G401 (cell line): Measurements from ENCODE around the gene RSPO3. TPM values are rescaled to one million over a fixed set of nuclear protein-coding genes. Genes with fewer than 3 reads are reported as not detected.
A peak's percentile ranks its signal among the peaks of the same experiment; 100 is the strongest.

Experiments used
- DNase-seq: peaks from one replicate; pipeline ENCODE4 v3.0.0-alpha.2; 2015; ENCODE audit warnings: low spot score
- in situ Hi-C: cut with HindIII; loops from 2 replicates; pipeline ENCODE4 v1.10.0; 2016; ENCODE audit warnings: low sequenced_read_pairs, mixed read lengths
- total RNA-seq: library from RNA; depleted of rRNA; stranded (reverse); fragments of >200 nt; shearing (Covaris generic); gene quantifications from 2 replicates; pipeline ENCODE4 v1.2.3, GENCODE V29; 2014

Gene RSPO3
- total RNA-seq, 1 experiment from 2014 or later = not detected

GRCh38 chr6:127107916-127108315 lies 10.6 kb upstream of the RSPO3 start:
- no peak for DNase-seq
- in situ Hi-C loops = no loop called here

DNA sequence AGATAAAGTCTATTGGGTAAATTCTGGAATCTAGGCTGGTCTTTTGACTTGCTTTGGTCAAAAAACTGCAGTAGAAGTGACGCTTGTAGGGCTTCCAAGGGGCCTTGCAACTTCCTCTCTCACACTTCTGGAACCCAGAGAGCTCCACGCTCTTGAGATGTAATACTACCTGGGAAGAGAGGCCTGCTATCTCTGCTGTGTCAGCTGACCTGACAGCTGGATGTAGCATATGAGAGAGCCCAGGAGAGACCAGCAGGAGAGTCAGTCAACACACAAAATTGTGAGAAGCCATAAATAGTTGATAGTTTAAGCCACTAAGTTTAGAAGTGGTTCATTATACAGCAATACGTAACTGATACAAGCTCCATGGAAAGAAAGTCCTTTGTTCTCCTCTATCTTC lies 7.8 kb upstream of the RSPO3 start:
- in situ Hi-C loops = no loop called here
- no peak for DNase-seq

DNA sequence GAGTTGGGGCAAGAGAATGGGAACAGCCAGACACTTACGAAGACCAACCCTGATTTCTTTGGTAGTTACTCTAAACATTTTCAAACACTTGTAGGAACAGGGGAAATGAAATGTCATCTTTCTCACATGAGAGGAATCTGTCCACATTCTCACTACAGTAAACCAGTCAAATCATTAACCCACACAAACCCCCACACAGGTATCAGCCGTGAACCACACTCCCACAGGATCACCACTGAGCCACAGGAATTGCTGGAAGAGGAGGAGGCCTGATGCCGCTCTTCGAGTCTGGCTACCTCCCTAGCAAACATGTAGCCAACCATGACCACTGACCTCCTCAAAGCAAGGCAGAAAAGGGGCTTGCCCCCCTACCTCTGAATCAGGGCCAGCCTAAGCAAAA lies 6.9 kb upstream of the RSPO3 start:
- in situ Hi-C loops = no loop called here
- no peak for DNase-seq

DNA sequence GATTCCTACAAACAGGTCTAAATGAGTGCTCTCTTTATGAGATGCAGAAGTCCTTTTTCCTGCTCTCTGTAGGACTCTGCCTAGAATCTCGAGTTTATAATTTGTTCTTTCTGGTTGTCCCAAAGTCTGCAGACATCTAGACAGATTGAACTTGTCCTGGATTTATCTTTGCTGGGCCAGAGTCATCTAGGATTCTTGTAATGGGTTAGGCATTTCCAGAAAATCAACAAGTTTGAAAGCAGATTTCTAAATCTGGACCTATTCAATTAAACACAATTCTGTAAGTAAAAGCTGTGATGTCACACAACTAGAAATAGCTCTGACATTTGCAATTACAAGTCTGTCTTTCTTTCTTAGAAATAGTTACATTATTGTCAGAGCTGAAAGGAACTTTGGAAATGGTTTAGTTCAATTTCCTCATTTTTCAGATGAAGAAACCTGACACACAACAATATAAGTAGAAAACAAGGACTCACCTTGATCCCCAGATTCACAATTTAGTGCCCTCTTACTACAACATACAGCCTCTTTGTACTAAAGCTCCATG lies 4.2 kb upstream of the RSPO3 start:
- in situ Hi-C loops = no loop called here
- DNase-seq = no peak

- DNase-seq = no peak
- in situ Hi-C loops = no loop called here
Measured at GRCh38 chr6:127115084-127115655, 3.3 kb upstream of the RSPO3 start.

DNA sequence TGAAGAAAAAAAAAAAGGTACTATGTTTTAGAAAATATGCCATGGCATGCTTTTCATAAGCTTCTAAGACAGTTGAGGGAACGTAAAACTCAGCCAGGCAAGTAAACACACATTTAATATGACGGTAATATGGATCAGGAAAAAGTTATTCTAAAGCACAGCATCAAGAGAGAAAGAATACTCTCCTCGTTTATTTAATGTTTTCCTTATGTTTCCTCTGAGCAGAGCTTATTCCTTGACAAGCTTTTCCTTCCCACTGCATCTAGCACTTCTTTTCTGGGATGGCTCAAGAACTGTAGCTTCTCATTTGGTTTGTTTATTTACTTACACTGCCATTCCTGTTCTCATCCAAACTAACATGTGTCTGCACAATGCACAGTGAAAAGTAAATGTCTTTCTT lies 2.7 kb upstream of the RSPO3 start:
- in situ Hi-C loops = no loop called here
- no peak for DNase-seq

- DNase-seq = no peak
- in situ Hi-C loops = no loop called here
Measured at GRCh38 chr6:127117979-127118297, 533 bp upstream of the RSPO3 start.

DNA sequence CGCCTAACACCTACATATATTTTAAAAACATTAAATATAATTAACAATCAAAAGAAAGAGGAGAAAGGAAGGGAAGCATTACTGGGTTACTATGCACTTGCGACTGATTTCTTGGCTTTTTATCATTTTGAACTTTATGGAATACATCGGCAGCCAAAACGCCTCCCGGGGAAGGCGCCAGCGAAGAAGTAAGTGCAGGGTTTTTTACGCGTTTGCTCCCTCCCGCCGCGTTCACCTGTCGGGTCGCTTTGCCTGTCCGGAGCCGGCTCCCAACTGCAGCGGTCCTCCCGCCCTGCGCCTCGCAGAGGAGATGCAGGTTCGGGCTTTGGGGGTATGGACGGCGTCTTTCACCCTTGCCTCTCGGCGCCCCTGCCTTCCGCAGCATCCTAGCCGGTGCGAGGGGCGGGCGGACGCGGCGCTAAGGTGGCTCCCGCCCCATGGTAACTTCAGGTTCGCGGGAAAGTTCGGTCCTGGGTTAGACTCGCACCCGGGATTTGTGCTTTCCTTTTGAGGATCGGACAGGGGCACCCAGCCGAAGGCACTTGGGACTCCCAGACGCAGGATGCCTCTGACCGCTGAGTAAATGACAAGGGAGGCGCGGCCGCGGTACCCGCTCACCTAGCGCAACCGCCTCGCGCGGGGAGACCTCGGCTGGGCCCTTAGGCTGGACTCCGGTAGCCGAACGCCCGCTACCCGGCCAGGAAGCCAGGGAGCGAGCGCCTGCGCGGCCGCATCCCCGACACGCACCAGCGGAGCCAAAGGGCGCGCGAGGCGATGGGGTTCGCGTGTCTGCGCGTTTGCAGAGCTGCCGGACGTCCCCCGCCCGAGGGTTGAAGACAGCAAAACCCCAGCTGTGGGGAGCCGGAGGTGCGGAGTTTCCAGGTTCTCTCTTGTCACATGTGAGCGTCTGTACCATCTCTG lies 891 bp downstream of the RSPO3 start:
- in situ Hi-C loops = no loop called here
- peak; percentile 52 for DNase-seq

DNA sequence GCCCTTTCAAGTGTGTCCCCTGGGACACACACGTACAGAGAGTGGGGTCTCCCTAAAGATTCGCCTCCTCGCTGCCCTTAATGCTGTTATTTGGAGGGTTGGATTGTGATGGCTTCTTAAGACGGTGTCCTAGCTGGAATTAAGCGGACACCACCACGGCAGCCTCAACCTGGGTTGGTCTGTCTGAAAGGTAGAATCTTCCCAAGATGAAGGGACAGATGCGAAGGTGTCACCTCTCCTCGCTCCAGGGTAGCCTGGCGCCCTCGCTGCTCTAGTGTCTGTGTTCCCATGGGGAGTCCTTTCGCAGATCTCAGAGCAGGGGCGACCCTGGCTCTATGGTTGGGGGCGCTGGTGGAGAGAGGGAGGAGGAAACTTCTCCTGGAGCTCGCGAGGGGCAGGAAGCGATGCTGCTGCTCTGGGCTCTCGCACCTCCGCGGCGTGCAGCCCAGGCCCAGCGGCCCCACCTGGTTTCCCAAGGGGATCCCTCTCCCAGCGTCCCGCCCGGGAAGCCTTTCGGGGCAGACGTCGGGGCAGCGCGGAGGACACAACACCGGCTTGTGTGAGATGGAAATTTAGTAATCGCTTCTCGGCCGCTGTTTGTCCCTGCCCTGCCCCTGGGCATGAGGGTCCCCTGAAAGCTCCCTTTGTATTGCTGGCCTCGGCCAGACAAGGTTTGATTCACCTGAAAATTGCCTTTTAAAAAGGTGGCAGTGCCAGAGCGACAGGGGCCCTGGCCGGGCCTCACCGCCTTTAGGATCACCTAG lies 1.7 kb downstream of the RSPO3 start:
- in situ Hi-C loops = no loop called here

DNA sequence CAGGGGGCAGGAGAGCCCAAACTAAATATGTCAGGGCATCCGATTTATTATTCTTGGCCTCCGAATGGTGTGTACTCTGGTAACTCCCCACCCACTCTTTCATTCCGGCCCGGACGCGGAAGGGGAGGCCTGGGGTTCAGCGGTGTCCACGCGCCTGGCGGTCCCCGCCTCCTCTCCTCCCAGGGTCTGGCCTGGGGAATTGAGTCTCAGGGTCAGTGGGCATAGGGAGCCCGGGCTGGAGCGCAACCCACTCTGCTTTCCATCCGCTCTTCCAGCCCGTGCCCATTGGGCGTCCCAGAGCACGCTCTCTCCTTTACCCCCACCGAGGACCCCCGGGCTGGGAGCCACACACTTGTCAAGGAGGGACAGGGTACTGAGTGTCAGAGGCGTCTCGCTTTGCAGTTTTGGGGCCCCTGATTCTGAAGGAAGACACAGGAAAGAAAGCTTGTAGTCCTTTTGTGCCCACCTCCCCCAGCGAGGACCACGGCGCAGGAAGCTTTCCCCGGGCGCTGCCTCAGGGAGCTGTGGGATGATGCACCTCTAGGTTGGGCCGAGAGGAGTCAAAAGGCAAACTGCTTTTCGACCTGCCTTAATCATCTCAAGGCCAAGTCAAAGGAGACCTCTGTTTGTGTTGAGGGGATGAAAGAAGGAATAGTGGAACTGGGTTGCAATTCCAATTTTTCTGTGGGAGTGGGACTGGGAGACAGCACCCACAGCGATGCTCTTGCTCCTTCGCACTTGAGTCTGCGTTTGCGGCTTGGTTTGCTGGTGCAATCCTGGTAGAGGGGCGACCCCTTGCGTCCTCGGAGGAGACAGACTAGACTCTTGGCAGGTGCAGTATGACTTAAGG lies 2.5 kb downstream of the RSPO3 start:
- DNase-seq = peak; percentile 96
- in situ Hi-C loops = no loop called here

More for the DNA sequence above, 1.7 kb downstream of the RSPO3 start:
- peak; percentile 51 for DNase-seq

DNA sequence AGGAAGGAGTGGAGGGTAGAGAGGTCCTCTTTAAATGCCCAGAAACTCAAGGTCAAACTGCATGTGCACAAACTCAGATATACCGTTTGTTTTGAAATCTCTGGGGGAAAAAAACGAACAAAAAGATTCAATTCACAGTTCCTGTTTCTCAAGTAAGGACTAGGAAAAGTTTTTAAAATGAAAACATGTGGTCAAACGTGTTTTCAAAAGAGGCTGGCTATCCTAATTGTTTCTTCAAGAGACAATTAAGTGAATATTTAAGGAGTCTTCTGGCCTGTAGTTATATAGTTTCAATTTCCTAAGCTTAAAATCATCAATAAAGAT lies 3.1 kb downstream of the RSPO3 start:
- DNase-seq = no peak

DNA sequence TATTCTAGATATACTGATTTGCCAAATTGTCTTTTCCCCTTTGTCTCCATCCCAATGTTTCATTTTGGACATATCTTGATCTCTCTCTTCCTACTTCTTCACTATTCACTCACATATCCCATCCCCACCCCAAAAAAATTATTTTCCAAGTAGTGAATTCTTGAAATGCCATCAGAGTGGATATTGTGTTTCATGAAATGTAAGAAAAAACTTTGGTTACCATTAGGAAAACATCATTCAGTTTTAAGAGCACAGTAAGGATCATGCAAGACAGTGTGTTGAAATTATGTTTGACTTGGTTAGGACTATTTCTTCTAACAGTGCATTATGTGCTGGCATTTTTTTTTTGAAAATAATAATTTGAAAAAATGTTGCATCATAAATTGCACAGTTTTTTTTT lies 5.7 kb downstream of the RSPO3 start:
- in situ Hi-C loops = no loop called here
- DNase-seq = no peak

More for the DNA sequence above, 3.1 kb downstream of the RSPO3 start:
- in situ Hi-C loops = no loop called here

- in situ Hi-C loops = no loop called here
- no peak for DNase-seq
Measured at GRCh38 chr6:127124680-127125079, 6.2 kb downstream of the RSPO3 start.

DNA sequence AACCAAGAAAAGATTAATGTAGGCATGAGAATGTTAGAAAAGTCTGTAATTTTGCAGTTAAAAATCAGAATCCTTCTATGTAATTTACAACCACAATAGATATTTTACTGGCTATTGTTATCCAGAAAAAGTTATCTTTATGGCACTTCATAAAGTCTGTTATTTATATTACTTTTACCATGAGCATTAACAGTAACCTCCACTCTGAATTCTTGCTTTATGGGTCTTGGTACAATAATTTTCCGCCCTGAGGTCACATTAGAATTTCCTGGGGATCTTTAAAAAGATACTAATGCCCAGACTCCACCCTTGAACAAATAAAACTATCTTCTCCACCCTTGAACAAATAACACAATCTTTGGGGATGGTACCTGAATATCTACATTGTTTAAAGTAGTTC lies 9.6 kb downstream of the RSPO3 start:
- DNase-seq = no peak
- in situ Hi-C loops = no loop called here

DNA sequence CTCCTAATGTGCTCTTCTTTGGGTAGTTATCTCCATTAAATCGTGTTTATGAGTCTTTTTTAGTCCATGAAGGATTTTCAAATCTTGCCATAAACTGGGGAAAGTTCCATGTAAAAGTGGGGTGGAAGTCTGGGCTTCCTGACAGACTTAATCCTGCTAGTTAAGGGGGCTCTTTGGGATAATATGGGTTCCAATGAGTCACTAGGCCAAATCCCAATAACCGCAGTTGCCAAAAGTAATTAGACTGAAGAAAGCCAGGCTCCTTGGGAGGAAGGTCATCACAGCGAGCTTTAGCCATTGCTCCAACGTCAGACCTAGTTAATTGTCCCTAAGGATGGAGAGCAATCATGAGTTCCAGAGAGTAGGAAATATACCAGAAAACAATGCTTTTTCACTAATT lies 10.8 kb downstream of the RSPO3 start:
- in situ Hi-C loops = no loop called here
- no peak for DNase-seq

- in situ Hi-C loops = no loop called here
- no peak for DNase-seq
Measured at GRCh38 chr6:127131275-127131674, 12.8 kb downstream of the RSPO3 start.

GRCh38 chr6:127131772-127132376 lies 13.4 kb downstream of the RSPO3 start:
- in situ Hi-C loops = no loop called here
- DNase-seq = no peak

DNA sequence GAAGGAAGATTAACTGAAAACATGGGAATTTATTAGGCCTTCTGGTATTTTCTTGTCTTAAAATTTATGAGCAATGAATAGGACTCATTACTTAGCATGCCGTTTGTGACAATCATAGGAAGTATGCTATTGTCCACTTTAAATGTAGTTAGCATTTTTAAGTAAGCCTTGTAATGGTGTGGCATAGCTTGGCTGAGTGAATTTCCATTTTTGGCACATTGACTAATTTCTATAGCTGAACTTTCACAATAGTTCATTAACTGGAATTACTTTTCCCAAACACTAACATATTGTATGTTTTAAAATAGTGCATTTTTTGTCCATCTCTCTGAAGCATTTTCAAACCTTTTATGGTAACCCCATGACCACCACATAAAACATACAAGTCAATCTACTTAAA lies 15.7 kb downstream of the RSPO3 start:
- in situ Hi-C loops = no loop called here
- no peak for DNase-seq

DNA sequence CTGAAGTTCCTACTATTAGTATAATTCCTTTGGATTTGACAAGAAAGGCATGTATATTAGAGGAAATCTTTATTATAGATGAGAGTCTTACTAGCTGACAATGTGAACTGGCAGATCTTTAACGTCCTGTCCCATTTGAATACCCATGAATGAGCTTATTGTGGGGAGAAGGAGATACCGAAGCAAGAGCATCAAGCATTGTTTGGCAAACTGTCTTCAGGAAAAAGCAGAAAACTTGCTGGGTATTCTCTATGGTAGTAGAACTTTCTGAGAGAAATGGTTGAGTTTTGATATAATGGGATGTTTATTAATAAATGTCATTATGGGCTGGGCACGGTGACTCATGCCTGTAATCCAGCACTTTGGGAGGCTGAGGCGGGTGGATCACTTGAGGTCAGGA lies 18.3 kb downstream of the RSPO3 start:
- DNase-seq = no peak
- in situ Hi-C loops = no loop called here
